Measurements from ENCODE around the gene ARID5B.

The ARID5B gene

GRCh38 chr10:62093863-62094291 lies 192.4 kb downstream of the ARID5B start:
- Histone ChIP-seq H3K27me3 (ENCODE audit: control insufficient read depth, insufficient read depth, low read length) (no peaks in the 10 kb centered on the region), H3K9ac (ENCODE audit: low read length) (no peak overlapping the region), H3K36me3 (ENCODE audit: control insufficient read depth, insufficient read depth, low read length) (peaks cover 20% of the 10 kb centered on the region), H3K9me3 (ENCODE audit: control insufficient read depth, low read length) (no peaks in the 10 kb centered on the region), H3K4me1 (ENCODE audit: control insufficient read depth, insufficient read depth, low read length) (peaks cover 42% of the 10 kb centered on the region), H3K4me3 (ENCODE audit: low read length) (no peak overlapping the region)

- Histone ChIP-seq H3K9ac (ENCODE audit: low read length) (peak overlapping the region; percentile 12), H3K4me3 (ENCODE audit: low read length) (no peak overlapping the region), H3K27me3 (ENCODE audit: control insufficient read depth, insufficient read depth, low read length) (no peaks in the 10 kb centered on the region), H3K4me1 (ENCODE audit: control insufficient read depth, insufficient read depth, low read length) (peaks cover 45% of the 10 kb centered on the region), H3K9me3 (ENCODE audit: control insufficient read depth, low read length) (no peaks in the 10 kb centered on the region), H3K36me3 (ENCODE audit: control insufficient read depth, insufficient read depth, low read length) (peaks cover 18% of the 10 kb centered on the region)
Observed at GRCh38 chr10:62095181-62096122, 194.0 kb downstream of the ARID5B start.

DNA sequence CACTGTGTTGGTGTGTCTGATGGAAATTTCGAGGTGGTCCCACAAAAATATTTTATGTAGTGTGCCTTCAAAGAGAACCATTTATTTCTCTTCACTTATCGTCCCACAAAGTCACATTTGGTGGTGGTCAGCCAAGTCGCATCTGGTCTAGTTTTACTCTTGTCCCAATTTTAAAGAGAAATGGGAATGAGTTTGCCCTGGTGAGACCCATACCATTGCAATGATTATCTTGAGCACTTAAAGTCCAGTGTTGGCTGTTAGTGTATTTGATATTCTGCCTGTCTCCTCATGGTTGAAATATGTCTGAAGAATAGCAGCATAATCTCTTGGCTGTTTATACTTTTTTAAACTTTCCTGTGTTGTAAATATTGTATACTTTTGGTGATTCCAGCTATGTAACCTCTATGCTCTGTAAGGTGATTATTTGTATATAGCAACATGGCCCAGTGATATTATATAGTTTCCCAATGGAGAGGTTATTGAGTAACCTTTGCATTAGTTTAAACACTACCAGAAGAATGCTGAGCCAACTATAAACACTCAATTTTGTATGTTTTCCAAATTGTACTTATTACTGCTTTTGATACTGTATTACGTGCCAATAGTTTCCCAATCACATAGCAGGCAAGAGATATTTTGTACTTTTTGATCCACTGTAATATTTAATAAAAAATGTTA lies 194.9 kb downstream of the ARID5B start:
- peaks cover 9% of the 10 kb centered on the region for H3K36me3 ChIP-seq (ENCODE audit: control insufficient read depth, insufficient read depth, low read length)
- H3K9ac ChIP-seq (ENCODE audit: low read length), result no peak overlapping the region
- peaks cover 45% of the 10 kb centered on the region for H3K4me1 ChIP-seq (ENCODE audit: control insufficient read depth, insufficient read depth, low read length)
- no peaks in the 10 kb centered on the region for H3K9me3 ChIP-seq (ENCODE audit: control insufficient read depth, low read length)
- no peaks in the 10 kb centered on the region for H3K27me3 ChIP-seq (ENCODE audit: control insufficient read depth, insufficient read depth, low read length)
- H3K4me3 ChIP-seq (ENCODE audit: low read length), result no peak overlapping the region

GRCh38 chr10:62098278-62099121 lies 197.0 kb downstream of the ARID5B start:
- H3K9me3 ChIP-seq (ENCODE audit: control insufficient read depth, low read length), result no peaks in the 10 kb centered on the region
- no peaks in the 10 kb centered on the region for H3K36me3 ChIP-seq (ENCODE audit: control insufficient read depth, insufficient read depth, low read length)
- no peaks in the 10 kb centered on the region for H3K27me3 ChIP-seq (ENCODE audit: control insufficient read depth, insufficient read depth, low read length)
- no peak overlapping the region for H3K9ac ChIP-seq (ENCODE audit: low read length)
- no peak overlapping the region for H3K4me3 ChIP-seq (ENCODE audit: low read length)
- H3K4me1 ChIP-seq (ENCODE audit: control insufficient read depth, insufficient read depth, low read length), result peaks cover 36% of the 10 kb centered on the region

- H3K4me3 ChIP-seq (ENCODE audit: low read length), result no peak overlapping the region
- peaks cover 28% of the 10 kb centered on the region for H3K4me1 ChIP-seq (ENCODE audit: control insufficient read depth, insufficient read depth, low read length)
- no peaks in the 10 kb centered on the region for H3K36me3 ChIP-seq (ENCODE audit: control insufficient read depth, insufficient read depth, low read length)
- H3K9me3 ChIP-seq (ENCODE audit: control insufficient read depth, low read length), result no peaks in the 10 kb centered on the region
- H3K9ac ChIP-seq (ENCODE audit: low read length), result no peak overlapping the region
- H3K27me3 ChIP-seq (ENCODE audit: control insufficient read depth, insufficient read depth, low read length), result no peaks in the 10 kb centered on the region
Observed at GRCh38 chr10:62099299-62099698, 197.8 kb downstream of the ARID5B start.

- peaks cover 5% of the 10 kb centered on the region for H3K4me1 ChIP-seq (ENCODE audit: control insufficient read depth, insufficient read depth, low read length)
- no peak overlapping the region for H3K9ac ChIP-seq (ENCODE audit: low read length)
- H3K36me3 ChIP-seq (ENCODE audit: control insufficient read depth, insufficient read depth, low read length), result no peaks in the 10 kb centered on the region
- H3K27me3 ChIP-seq (ENCODE audit: control insufficient read depth, insufficient read depth, low read length), result no peaks in the 10 kb centered on the region
- H3K4me3 ChIP-seq (ENCODE audit: low read length), result no peak overlapping the region
- no peaks in the 10 kb centered on the region for H3K9me3 ChIP-seq (ENCODE audit: control insufficient read depth, low read length)
Observed at GRCh38 chr10:62103857-62104256, 202.4 kb downstream of the ARID5B start.

- Histone ChIP-seq H3K4me3 (ENCODE audit: low read length) (no peak overlapping the region), H3K27me3 (ENCODE audit: control insufficient read depth, insufficient read depth, low read length) (no peaks in the 10 kb centered on the region), H3K4me1 (ENCODE audit: control insufficient read depth, insufficient read depth, low read length) (peaks cover 21% of the 10 kb centered on the region), H3K36me3 (ENCODE audit: control insufficient read depth, insufficient read depth, low read length) (no peaks in the 10 kb centered on the region), H3K9me3 (ENCODE audit: control insufficient read depth, low read length) (no peaks in the 10 kb centered on the region), H3K9ac (ENCODE audit: low read length) (no peak overlapping the region)
Observed at GRCh38 chr10:62106929-62107519, 205.5 kb downstream of the ARID5B start.

DNA sequence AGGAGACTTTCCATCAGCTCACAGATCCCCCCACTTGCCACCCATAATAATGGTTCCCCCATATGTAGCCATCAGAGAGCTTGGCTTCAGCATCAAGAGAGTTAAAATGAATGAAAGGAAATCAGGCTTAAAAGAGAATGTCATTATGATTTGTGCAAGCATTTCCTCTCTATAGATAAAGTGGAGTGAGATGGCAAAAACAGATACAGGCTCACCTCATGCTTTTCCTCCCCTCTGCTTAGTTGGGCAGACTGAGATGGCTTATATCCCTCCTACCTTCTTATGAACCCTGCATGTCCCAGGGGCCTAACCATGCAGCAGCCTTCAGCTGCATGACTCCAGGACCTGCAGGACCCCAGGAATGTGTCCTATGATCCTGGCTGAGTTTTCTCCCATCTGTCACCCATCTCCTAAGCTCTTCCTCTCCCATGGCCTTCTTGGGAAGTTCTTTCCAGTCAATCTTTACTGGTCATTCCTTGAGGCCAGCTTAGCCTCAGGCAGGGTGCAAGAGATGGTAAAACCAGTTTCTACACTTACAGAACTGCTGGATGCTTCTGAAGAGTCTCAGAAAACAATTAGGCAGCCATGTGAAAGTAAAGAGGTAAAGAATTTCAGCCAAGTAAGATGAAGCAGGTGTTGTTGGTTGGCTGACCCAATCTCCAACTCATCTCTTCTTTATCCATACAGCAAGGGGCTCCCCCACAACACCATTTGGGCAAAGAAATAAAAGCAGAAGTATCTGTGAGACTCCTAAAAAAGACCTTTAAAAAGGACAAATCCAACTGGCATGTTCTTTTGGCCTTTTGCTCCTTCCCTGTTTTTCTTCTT lies 207.5 kb downstream of the ARID5B start:
- no peak overlapping the region for H3K9ac ChIP-seq (ENCODE audit: low read length)
- no peaks in the 10 kb centered on the region for H3K36me3 ChIP-seq (ENCODE audit: control insufficient read depth, insufficient read depth, low read length)

DNA sequence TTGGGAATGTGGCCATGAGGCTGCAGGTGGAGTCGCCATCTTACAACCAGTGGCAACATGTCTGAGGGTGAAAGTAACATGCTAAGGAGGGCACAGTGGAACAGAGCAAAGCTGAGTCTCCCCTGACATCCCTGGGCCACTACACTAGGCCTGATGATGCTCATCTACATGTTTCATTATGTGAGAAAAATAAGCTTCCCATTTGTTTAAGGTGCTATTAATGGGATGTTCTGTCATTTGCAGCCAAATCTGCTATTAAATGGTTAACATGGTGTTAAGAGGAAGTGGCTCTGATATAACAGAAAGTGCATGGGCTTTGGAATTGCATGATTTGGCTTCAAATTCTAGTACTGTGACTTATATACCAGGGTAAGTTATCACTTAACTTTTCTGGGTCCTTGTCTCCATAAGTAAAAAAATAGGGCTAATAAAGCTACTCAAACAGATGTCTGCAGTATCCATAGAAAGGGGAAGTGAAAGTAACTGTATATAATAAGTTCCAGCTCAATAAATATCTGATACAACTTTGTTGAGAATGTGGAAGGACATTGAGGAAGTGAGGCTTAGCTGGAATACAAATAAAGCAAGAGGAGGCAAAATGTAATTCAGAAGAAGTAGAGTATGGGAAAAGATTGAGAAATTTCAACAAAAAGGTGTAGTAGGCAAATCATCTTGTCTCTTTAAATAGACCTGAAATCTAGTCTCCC lies 208.2 kb downstream of the ARID5B start:
- Histone ChIP-seq H3K9ac (ENCODE audit: low read length) (no peak overlapping the region), H3K27me3 (ENCODE audit: control insufficient read depth, insufficient read depth, low read length) (no peaks in the 10 kb centered on the region), H3K4me1 (ENCODE audit: control insufficient read depth, insufficient read depth, low read length) (peaks cover 21% of the 10 kb centered on the region), H3K4me3 (ENCODE audit: low read length) (no peak overlapping the region), H3K9me3 (ENCODE audit: control insufficient read depth, low read length) (no peaks in the 10 kb centered on the region), H3K36me3 (ENCODE audit: control insufficient read depth, insufficient read depth, low read length) (no peaks in the 10 kb centered on the region)

More for the DNA sequence above, 207.5 kb downstream of the ARID5B start:
- Histone ChIP-seq H3K4me3 (ENCODE audit: low read length) (no peak overlapping the region), H3K27me3 (ENCODE audit: control insufficient read depth, insufficient read depth, low read length) (no peaks in the 10 kb centered on the region), H3K9me3 (ENCODE audit: control insufficient read depth, low read length) (no peaks in the 10 kb centered on the region), H3K4me1 (ENCODE audit: control insufficient read depth, insufficient read depth, low read length) (peaks cover 21% of the 10 kb centered on the region)

DNA sequence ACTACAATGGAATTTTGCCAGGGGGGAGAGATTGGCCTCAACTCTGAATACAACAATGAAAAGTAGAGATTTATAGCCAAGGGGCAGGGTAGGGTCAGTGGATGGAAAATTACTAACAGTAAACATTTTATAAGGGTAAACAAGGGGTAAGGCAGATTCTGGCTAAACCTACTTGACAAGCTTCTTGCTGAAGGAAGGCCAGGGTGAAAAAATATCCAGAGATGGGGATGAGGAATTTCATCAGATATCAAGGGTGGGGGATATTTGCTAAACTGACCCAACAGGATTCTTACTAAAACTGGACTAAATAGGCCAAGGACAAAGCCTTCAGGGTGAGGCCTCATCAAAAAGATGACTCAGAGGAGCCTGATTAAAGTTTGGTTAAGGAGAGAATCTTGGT lies 210.8 kb downstream of the ARID5B start:
- no peaks in the 10 kb centered on the region for H3K27me3 ChIP-seq (ENCODE audit: control insufficient read depth, insufficient read depth, low read length)
- no peak overlapping the region for H3K9ac ChIP-seq (ENCODE audit: low read length)
- no peaks in the 10 kb centered on the region for H3K36me3 ChIP-seq (ENCODE audit: control insufficient read depth, insufficient read depth, low read length)
- no peak overlapping the region for H3K4me3 ChIP-seq (ENCODE audit: low read length)
- H3K9me3 ChIP-seq (ENCODE audit: control insufficient read depth, low read length), result no peaks in the 10 kb centered on the region
- peaks cover 25% of the 10 kb centered on the region for H3K4me1 ChIP-seq (ENCODE audit: control insufficient read depth, insufficient read depth, low read length)

Data from mucosa of stomach (tissue), 1 donor.